ENCODE data around the gene PGAM5. TPM values are rescaled to one million over a fixed set of nuclear protein-coding genes. Genes with fewer than 3 reads are reported as not detected.

The PGAM5 gene
- polyA plus RNA-seq, 1 of the 3 experiments (the other 2 are of a cell fraction): 22.5 TPM

DNA sequence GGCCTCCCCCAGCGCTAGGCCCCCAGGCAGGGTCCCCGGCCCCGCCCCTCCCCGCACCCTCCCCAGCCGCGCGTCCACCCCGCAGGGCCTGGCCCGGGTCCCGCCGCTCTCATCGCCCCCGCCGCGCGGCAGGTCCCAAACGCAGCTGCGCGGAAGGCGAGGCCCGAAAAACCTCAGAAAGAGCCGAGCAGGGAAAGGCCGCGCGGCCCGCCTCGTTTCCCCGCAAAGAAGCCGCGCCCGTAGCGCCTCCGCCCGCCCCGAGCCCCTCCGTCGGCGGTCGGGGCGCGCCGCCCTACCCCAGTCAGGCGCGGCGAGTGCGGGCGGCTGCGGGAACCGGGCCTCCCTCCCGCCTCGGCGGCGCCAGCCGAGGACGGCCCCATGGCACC lies 23.8 kb upstream of the PGAM5 start (continued):
- no peak for TF ChIP-seq PBX3 (IDR thresholded peaks at IDR 0.05)
- TF ChIP-seq RCOR1 (IDR thresholded peaks at IDR 0.05; ENCODE audit: low read length): no peak
- TF ChIP-seq USF1 (IDR thresholded peaks at IDR 0.05; ENCODE audit: borderline replicate concordance, low read depth): no peak
- TF ChIP-seq IRF3 (IDR thresholded peaks at IDR 0.05; ENCODE audit: low read depth, low read length): no peak
- no peak for TF ChIP-seq YY1 (IDR thresholded peaks at IDR 0.05; ENCODE audit: low read depth)
- no peak for TF ChIP-seq RAD21 (IDR thresholded peaks at IDR 0.05; ENCODE audit: low read length)

GRCh38 chr12:132687211-132688164 lies 23.2 kb upstream of the PGAM5 start, which contains the start of the genes POLE and PXMP2:
Gene POLE (minus strand): TSS chr12:132687342. CDS start chr12:132687315, 27 bp downstream.
Gene PXMP2 (plus strand): TSS chr12:132687587. CDS start chr12:132687671, 84 bp downstream.
- 3% methylated on average over 28 of the region's 134 CpGs for WGBS (ENCODE audit: low lambda C conversion rate)
- peak; percentile 99 for DNase-seq
- Histone ChIP-seq H4K20me1 (ENCODE audit: insufficient read depth) (peaks cover 12% of the 10 kb centered on the region; the same call in 1 of the 2 replicates), H3K4me2 (peak within 1 kb of the TSS; percentile 88), H3F3A (replicated peaks; ENCODE audit: insufficient read depth) (peaks cover 6% of the 10 kb centered on the region), H3K4me1 (ENCODE audit: control insufficient read depth in 1 of 2, insufficient read depth in 2 of 2, low read depth in 1 of 2, low read length in 1 of 2) (peaks cover 0 to 3% of the 10 kb centered on the region in 2 experiments; a peak in 1 of 4 replicates), H3K9ac (peak within 1 kb of the TSS; percentile 75), H3K4me3 (ENCODE audit: low read depth in 2 of 2, low read length in 1 of 2) (peak within 1 kb of the TSS; percentile 70 to 87), H3K9me3 (no peaks in the 10 kb centered on the region), H3K79me2 (ENCODE audit: insufficient read depth) (peaks cover 28% of the 10 kb centered on the region), H3K36me3 (replicated peaks in 1 of 2; ENCODE audit: control insufficient read depth in 1 of 2, insufficient read depth in 2 of 2, low read length in 1 of 2) (no peaks in the 10 kb centered on the region), H2AFZ (ENCODE audit: low read depth) (no peak within 1 kb of the TSS), H3K9me2 (no peaks in the 10 kb centered on the region), H3K27ac (ENCODE audit: low read depth in 2 of 2, low read length in 1 of 2) (peak within 1 kb of the TSS in 1 of 2 experiments; percentile 50; a peak in 2 of 4 replicates), H3K27me3 (ENCODE audit: insufficient read depth) (no peaks in the 10 kb centered on the region)
- POLR2A ChIA-PET: no interaction called here
- CTCF ChIA-PET: interaction anchor here (0.8 kb wide), 1 partner anchor 11 kb away, joined by 3 read pairs; no protein-coding TSS in a partner anchor
- TF ChIP-seq SMC3 (IDR thresholded peaks at IDR 0.05; ENCODE audit: low read depth, low read length): no peak
- TF ChIP-seq TEAD4 (IDR thresholded peaks at IDR 0.05; ENCODE audit: borderline replicate concordance, insufficient read depth): no peak
- no peak for TF ChIP-seq JUND (IDR thresholded peaks at IDR 0.05)
- TF ChIP-seq, protein P1, sequence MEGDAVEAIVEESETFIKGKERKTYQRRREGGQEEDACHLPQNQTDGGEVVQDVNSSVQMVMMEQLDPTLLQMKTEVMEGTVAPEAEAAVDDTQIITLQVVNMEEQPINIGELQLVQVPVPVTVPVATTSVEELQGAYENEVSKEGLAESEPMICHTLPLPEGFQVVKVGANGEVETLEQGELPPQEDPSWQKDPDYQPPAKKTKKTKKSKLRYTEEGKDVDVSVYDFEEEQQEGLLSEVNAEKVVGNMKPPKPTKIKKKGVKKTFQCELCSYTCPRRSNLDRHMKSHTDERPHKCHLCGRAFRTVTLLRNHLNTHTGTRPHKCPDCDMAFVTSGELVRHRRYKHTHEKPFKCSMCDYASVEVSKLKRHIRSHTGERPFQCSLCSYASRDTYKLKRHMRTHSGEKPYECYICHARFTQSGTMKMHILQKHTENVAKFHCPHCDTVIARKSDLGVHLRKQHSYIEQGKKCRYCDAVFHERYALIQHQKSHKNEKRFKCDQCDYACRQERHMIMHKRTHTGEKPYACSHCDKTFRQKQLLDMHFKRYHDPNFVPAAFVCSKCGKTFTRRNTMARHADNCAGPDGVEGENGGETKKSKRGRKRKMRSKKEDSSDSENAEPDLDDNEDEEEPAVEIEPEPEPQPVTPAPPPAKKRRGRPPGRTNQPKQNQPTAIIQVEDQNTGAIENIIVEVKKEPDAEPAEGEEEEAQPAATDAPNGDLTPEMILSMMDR (IDR thresholded peaks at IDR 0.05): no peak
- no peak for TF ChIP-seq USF1 (IDR thresholded peaks at IDR 0.05; ENCODE audit: borderline replicate concordance, low read depth)
- no peak for TF ChIP-seq RXRA (IDR thresholded peaks at IDR 0.05; ENCODE audit: borderline replicate concordance, low read depth)
- TF ChIP-seq RAD21 (IDR thresholded peaks at IDR 0.05; ENCODE audit: low read length): no peak
- TF ChIP-seq MEF2A (IDR thresholded peaks at IDR 0.05; ENCODE audit: borderline replicate concordance, low read depth): no peak
- peak; percentile 53; the same call in 1 of the 2 replicates for TF ChIP-seq YY1 (IDR thresholded peaks at IDR 0.05; ENCODE audit: low read depth)
- 0 out of 2 replicates have a peak, but pooled peaks have one; percentile 28 for TF ChIP-seq ELF1 (IDR thresholded peaks at IDR 0.05)
- no peak for TF ChIP-seq FOXJ3 (CRISPR knock-in tag; IDR thresholded peaks at IDR 0.05)
- 0 out of 2 replicates have a peak, but pooled peaks have one; percentile 25 for TF ChIP-seq POLR2AphosphoS5 (IDR thresholded peaks at IDR 0.05; ENCODE audit: low read depth, low read length)
- TF ChIP-seq MXI1 (IDR thresholded peaks at IDR 0.05; ENCODE audit: low read depth, low read length): peak; percentile 76
- peak; percentile 25; the same call in 1 of the 2 replicates for TF ChIP-seq NRF1 (IDR thresholded peaks at IDR 0.05; ENCODE audit: low read depth, low read length)
- TF ChIP-seq SIN3A (IDR thresholded peaks at IDR 0.05; ENCODE audit: borderline replicate concordance, low read depth, low read length): peak; percentile 99
- TF ChIP-seq EZH2phosphoT487 (IDR thresholded peaks at IDR 0.05; ENCODE audit: borderline replicate concordance, low read depth): no peak
- no peak for TF ChIP-seq FOXM1 (IDR thresholded peaks at IDR 0.05; ENCODE audit: low read depth)
- TF ChIP-seq MAX (IDR thresholded peaks at IDR 0.05; ENCODE audit: low read depth): peak; percentile 49; the same call in 1 of the 2 replicates
- TF ChIP-seq TCF12 (IDR thresholded peaks at IDR 0.05): no peak
- TF ChIP-seq GABPA (IDR thresholded peaks at IDR 0.05; ENCODE audit: low read depth): no peak
- TF ChIP-seq TAF1 (IDR thresholded peaks at IDR 0.05; ENCODE audit: borderline replicate concordance, low read depth, low read length): peak; percentile 55; the same call in 1 of the 2 replicates
